GM21576 (cell line): Measurements from ENCODE around the gene GFOD1.

Experiments used
- ATAC-seq: cut with Tn5 transposase; IDR thresholded peaks from one replicate; pipeline ENCODE4 v1.9.1; 2021; ENCODE audit warnings: mild to moderate bottlenecking, moderate library complexity; ENCODE audit not compliant: unreplicated experiment

The GFOD1 gene

GRCh38 chr6:13486679-13487121, 700 bp downstream of the GFOD1 start:
- peak; percentile 29 for ATAC-seq

GRCh38 chr6:13485923-13486562, 1.4 kb downstream of the GFOD1 start:
- no peak for ATAC-seq

- no peak for ATAC-seq
Measured at GRCh38 chr6:13485303-13485702, 2.1 kb downstream of the GFOD1 start.

GRCh38 chr6:13484827-13485226, 2.6 kb downstream of the GFOD1 start:
- no peak for ATAC-seq

GRCh38 chr6:13484138-13484708, 3.2 kb downstream of the GFOD1 start:
- no peak for ATAC-seq

GRCh38 chr6:13480631-13481501, 6.5 kb downstream of the GFOD1 start:
- no peak for ATAC-seq

GRCh38 chr6:13479971-13480434, 7.4 kb downstream of the GFOD1 start:
- no peak for ATAC-seq

- no peak for ATAC-seq
Measured at GRCh38 chr6:13479206-13479800, 8.1 kb downstream of the GFOD1 start.

GRCh38 chr6:13478525-13478966, 8.9 kb downstream of the GFOD1 start:
- ATAC-seq, result no peak

- ATAC-seq, result no peak
Measured at GRCh38 chr6:13474787-13475186, 12.6 kb downstream of the GFOD1 start.

GRCh38 chr6:13474360-13474759, 13.0 kb downstream of the GFOD1 start:
- no peak for ATAC-seq

GRCh38 chr6:13473768-13474165, 13.6 kb downstream of the GFOD1 start:
- no peak for ATAC-seq

GRCh38 chr6:13472976-13473767, 14.2 kb downstream of the GFOD1 start:
- ATAC-seq, result no peak

- no peak for ATAC-seq
Measured at GRCh38 chr6:13472099-13472498, 15.3 kb downstream of the GFOD1 start.

- ATAC-seq, result no peak
Measured at GRCh38 chr6:13471184-13471583, 16.2 kb downstream of the GFOD1 start.

GRCh38 chr6:13470238-13471140, 16.9 kb downstream of the GFOD1 start:
- no peak for ATAC-seq

GRCh38 chr6:13469693-13470092, 17.7 kb downstream of the GFOD1 start:
- no peak for ATAC-seq

- no peak for ATAC-seq
Measured at GRCh38 chr6:13468839-13469238, 18.6 kb downstream of the GFOD1 start.

- no peak for ATAC-seq
Measured at GRCh38 chr6:13467216-13467600, 20.2 kb downstream of the GFOD1 start.
